OCI-LY7 (cell line): ENCODE data around the gene NRAS. TPM values are rescaled to one million over a fixed set of nuclear protein-coding genes. Genes with fewer than 3 reads are reported as not detected.

Experiments
- BruUV-seq: library from RNA; stranded (reverse); fragments of 400-500 nt; replicated peaks from 2 replicates; lab custom pipeline; 2021; lab: Mats Ljungman, UMichigan
- CTCF ChIA-PET: fragments of 300-600 bp; sonication (Branson Sonifier 250); formaldehyde crosslinking; loops from one replicate; lab custom pipeline; 2022; ENCODE audit warnings: antibody characterized with exemption; ENCODE audit not compliant: unreplicated experiment; lab: Charles Lee
- POLR2A ChIA-PET: fragments of 300-600 bp; sonication (Branson Sonifier 250); formaldehyde crosslinking; loops from one replicate; lab custom pipeline; 2022; ENCODE audit warnings: antibody characterized with exemption; lab: Charles Lee
- DNase-seq: peaks from one replicate; pipeline ENCODE4 v3.0.0-alpha.2; 2015; ENCODE audit warnings: low spot score
- H2AFZ ChIP-seq: fragments of 200-600 bp; sonication (generic), shearing (Covaris generic); 2 replicates; pipeline ENCODE4 v1.6.1; 2014; ENCODE audit warnings: mild to moderate bottlenecking, antibody characterized with exemption, low read length, moderate library complexity
- H3K27ac ChIP-seq: fragments of 200-600 bp; sonication (generic); 2 replicates; pipeline ENCODE4 v1.5.1; 2014; ENCODE audit warnings: mixed run types, low read depth, mild to moderate bottlenecking, moderate library complexity, low read length, inconsistent platforms; ENCODE audit not compliant: poor library complexity, severe bottlenecking
- H3K36me3 ChIP-seq: fragments of 200-600 bp; sonication (generic); 2 replicates; pipeline ENCODE4 v1.6.1; 2014; ENCODE audit warnings: mild to moderate bottlenecking, antibody characterized with exemption, low read length, moderate library complexity, mixed read lengths; ENCODE audit not compliant: insufficient read depth
- H3K4me1 ChIP-seq: fragments of 200-600 bp; sonication (generic); 2 replicates; pipeline ENCODE4 v1.5.1; 2014; ENCODE audit warnings: mild to moderate bottlenecking, low read length; ENCODE audit not compliant: insufficient read depth, poor library complexity, severe bottlenecking
- H3K4me2 ChIP-seq: fragments of 200-600 bp; sonication (generic); 2 replicates; pipeline ENCODE4 v1.6.1; 2014; ENCODE audit warnings: mild to moderate bottlenecking, low read length
- H3K4me3 ChIP-seq: fragments of 200-600 bp; sonication (generic); 2 replicates; pipeline ENCODE4 v1.5.1; 2014; ENCODE audit warnings: mild to moderate bottlenecking, low read depth, low read length; ENCODE audit not compliant: poor library complexity, severe bottlenecking
- H3K79me2 ChIP-seq: fragments of 200-600 bp; sonication (generic); 2 replicates; pipeline ENCODE4 v1.6.1; 2016; ENCODE audit warnings: low read depth, mild to moderate bottlenecking, low read length, moderate library complexity, mixed read lengths; ENCODE audit not compliant: insufficient read depth
- H3K9me2 ChIP-seq: fragments of 200-600 bp; sonication (generic); 2 replicates; pipeline ENCODE4 v1.6.1; 2016; ENCODE audit warnings: mild to moderate bottlenecking, low read length, mixed read lengths; ENCODE audit not compliant: insufficient read depth
- H3K9me3 ChIP-seq: fragments of 200-600 bp; sonication (generic); 2 replicates; pipeline ENCODE4 v1.6.1; 2014; ENCODE audit warnings: mild to moderate bottlenecking, mixed run types, low read length, mixed read lengths
- H4K20me1 ChIP-seq: fragments of 200-600 bp; sonication (generic); 2 replicates; pipeline ENCODE4 v1.6.1; 2014; ENCODE audit warnings: mild to moderate bottlenecking, antibody characterized with exemption, low read length, moderate library complexity, mixed read lengths; ENCODE audit not compliant: insufficient read depth
- CTCF ChIP-seq: fragments of 200-600 bp; sonication (generic); conservative IDR thresholded peaks from 2 replicates; pipeline ENCODE4 v1.5.1; 2014; ENCODE audit warnings: mild to moderate bottlenecking, antibody characterized with exemption, low read length, moderate library complexity, mixed read lengths
- EZH2phosphoT487 ChIP-seq: fragments of 200-600 bp; sonication (generic); IDR thresholded peaks from 2 replicates; pipeline ENCODE4 v1.6.1; 2018; ENCODE audit warnings: low read depth, borderline replicate concordance, mild to moderate bottlenecking, mixed run types, antibody characterized with exemption, low read length, moderate library complexity, mixed read lengths
- intact Hi-C: fragments of 100-400 bp; cut with micrococcal nuclease; formaldehyde crosslinking; loops from one replicate; pipeline ENCODE4 v1.10.0; 2022; ENCODE audit not compliant: unreplicated experiment
- total RNA-seq, 2 experiments: library from RNA; depleted of rRNA in 1 of 2; stranded (reverse); fragments of >200 nt in 1 of 2; shearing (Covaris generic) in 1 of 2; gene quantifications; 2 replicates each; pipeline ENCODE4 v1.2.3, GENCODE V29; 2014 to 2022

Gene NRAS
- total RNA-seq, 2 experiments from 2014 or later = 32.6 to 43.5 TPM

GRCh38 chr1:114685851-114686250 lies 30.7 kb downstream of the NRAS start:
- no TSS peak for BruUV-seq
- H3K9me2 ChIP-seq = no peaks in the 10 kb centered on the region
- no peak overlapping the region for H2AFZ ChIP-seq
- H3K4me1 ChIP-seq = no peaks in the 10 kb centered on the region
- H3K79me2 ChIP-seq = no peaks in the 10 kb centered on the region
- H3K4me2 ChIP-seq = no peak overlapping the region
- DNase-seq = no peak
- ChIA-PET POLR2A (no interaction called here), CTCF (no interaction called here)
- no peaks in the 10 kb centered on the region for H3K36me3 ChIP-seq
- H3K4me3 ChIP-seq = no peak overlapping the region
- TF ChIP-seq CTCF = no peak
- no peaks in the 10 kb centered on the region for H4K20me1 ChIP-seq
- H3K9me3 ChIP-seq = no peaks in the 10 kb centered on the region
- intact Hi-C loops = no loop called here
- H3K27ac ChIP-seq = no peak overlapping the region

GRCh38 chr1:114677691-114678090 lies 38.9 kb downstream of the NRAS start:
- no TSS peak for BruUV-seq
- Histone ChIP-seq H3K36me3 (no peaks in the 10 kb centered on the region), H4K20me1 (no peaks in the 10 kb centered on the region), H3K9me3 (no peaks in the 10 kb centered on the region), H2AFZ (no peak overlapping the region), H3K9me2 (no peaks in the 10 kb centered on the region), H3K4me3 (no peak overlapping the region), H3K27ac (no peak overlapping the region), H3K4me1 (no peaks in the 10 kb centered on the region), H3K4me2 (no peak overlapping the region), H3K79me2 (no peaks in the 10 kb centered on the region)
- intact Hi-C loops = loop anchor here (10.0 kb wide), 1 partner anchor 103 kb away; no protein-coding TSS in a partner anchor
- ChIA-PET POLR2A (interaction anchor here (0.5 to 0.6 kb wide), 2 partner anchors 63 to 872 kb away, joined by 3 to 6 read pairs; no protein-coding TSS in a partner anchor), CTCF (no interaction called here)
- no peak for DNase-seq
- TF ChIP-seq CTCF = no peak

GRCh38 chr1:114676115-114676514 lies 40.5 kb downstream of the NRAS start:
- Histone ChIP-seq H3K9me2 (no peaks in the 10 kb centered on the region), H3K79me2 (no peaks in the 10 kb centered on the region), H3K4me2 (no peak overlapping the region), H3K36me3 (no peaks in the 10 kb centered on the region), H3K9me3 (no peaks in the 10 kb centered on the region), H2AFZ (no peak overlapping the region), H3K4me3 (no peak overlapping the region), H3K4me1 (no peaks in the 10 kb centered on the region), H4K20me1 (no peaks in the 10 kb centered on the region), H3K27ac (no peak overlapping the region)
- TF ChIP-seq CTCF (no peak), EZH2phosphoT487 (no peak)
- intact Hi-C loops = loop anchor here (10.0 kb wide), 1 partner anchor 101 kb away; no protein-coding TSS in a partner anchor
- ChIA-PET POLR2A (interaction anchor here (0.6 kb wide), 2 partner anchors 11 to 19 kb away, joined by 3 read pairs; no protein-coding TSS in a partner anchor), CTCF (no interaction called here)
- no TSS peak for BruUV-seq
- no peak for DNase-seq
